CMK (cell line): ENCODE measurements around the gene TNFAIP1.
"Not testable (repeated sequence)": the region's sequence is repeated elsewhere in the genome, so short reads cannot be mapped to it uniquely, and the experiment has no call there.

ENCODE experiments used
- DNase-seq: peaks from one replicate; pipeline ENCODE4 v3.0.0-alpha.2; 2010; ENCODE audit warnings: low read depth

The TNFAIP1 gene

DNA sequence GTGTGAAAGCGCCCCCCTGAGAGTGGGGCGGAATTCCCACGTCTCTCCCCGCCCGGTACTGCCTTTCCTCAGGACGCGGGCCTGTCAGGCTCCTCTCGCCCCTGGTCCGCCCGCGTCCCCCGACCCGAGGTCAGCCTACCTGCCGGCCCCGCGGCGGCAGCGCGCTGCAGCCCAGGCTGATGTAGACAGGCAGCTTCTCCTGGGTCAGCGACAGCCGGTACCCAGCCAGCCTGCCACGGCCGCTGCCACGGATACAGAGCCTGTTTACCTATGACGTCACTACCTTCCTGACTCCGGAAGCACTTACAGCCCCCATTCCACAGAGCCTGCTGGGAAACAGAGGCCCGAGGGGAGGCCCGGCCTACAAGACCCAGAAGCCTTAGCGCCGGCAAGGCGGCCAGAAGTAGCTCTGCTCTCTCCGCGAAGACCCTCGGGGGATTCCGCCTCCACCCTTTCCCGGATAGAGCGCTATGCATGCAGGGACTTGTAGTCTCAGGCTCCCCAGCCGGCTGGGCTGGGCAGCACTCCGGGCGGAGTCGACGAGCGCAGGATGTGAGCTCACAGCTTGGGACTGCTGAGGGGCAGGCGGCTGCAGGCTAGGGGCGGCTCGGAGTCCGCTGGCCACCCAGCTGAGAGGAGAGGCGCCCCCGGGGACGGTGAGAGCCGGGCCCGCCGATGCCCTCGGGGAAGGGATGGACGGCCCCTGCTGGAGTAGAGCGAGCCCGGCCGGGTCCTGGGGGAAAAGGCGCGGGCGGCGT, at the start of gene TNFAIP1, which contains the start of gene IFT20:
TNFAIP1 (plus strand) TSS at position 561 of the 758 bp plus-strand sequence. CDS start 3,761 bp downstream, outside the sequence.
IFT20 (minus strand) TSS at position 272 of the 758 bp plus-strand sequence. CDS start 3,487 bp downstream, outside the sequence.
- DNase-seq: peak; percentile 99

DNA sequence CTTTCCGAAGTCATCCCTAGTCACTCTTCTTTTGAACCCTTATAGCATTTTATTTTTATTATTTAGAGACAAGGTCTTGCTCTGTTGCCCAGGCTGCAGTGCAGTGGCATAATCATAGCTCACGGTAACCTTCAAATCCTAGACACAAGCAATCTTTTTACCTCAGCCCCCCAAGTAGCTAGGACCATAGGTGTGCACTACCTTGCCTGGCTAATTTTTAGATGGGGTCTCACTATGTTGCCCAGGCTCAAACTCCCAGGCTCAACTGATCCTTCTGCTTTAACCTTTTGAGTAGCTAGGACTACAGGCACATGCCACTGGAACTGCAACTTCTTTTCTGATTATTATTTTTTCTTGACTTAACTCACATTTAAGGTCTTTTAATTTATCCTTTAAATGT, 49.6 kb upstream of the TNFAIP1 start:
- DNase-seq: no peak

GRCh38 chr17:28290703-28291102, 44.9 kb upstream of the TNFAIP1 start:
- DNase-seq: no peak

GRCh38 chr17:28291780-28292330, 43.7 kb upstream of the TNFAIP1 start:
- DNase-seq: no peak

DNA sequence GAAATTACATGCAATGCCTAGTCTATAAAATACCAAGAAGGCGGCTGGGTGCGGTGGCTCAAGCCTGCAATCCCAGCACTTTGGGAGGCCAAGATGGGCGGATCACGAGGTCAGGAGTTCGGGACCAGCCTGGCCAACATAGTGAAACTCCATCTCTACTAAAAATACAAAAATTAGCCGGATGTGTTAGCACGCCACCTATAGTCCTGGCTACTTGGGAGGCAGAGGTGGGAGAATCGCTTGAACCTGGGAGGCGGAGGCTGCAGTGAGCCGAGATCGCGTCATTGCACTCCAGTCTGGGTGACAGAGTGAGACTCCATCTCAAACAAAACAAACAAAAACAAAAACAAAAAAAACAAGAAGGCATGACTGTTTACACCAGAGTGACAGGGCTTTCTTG, 42.7 kb upstream of the TNFAIP1 start:
- not testable (repeated sequence) for DNase-seq

DNA sequence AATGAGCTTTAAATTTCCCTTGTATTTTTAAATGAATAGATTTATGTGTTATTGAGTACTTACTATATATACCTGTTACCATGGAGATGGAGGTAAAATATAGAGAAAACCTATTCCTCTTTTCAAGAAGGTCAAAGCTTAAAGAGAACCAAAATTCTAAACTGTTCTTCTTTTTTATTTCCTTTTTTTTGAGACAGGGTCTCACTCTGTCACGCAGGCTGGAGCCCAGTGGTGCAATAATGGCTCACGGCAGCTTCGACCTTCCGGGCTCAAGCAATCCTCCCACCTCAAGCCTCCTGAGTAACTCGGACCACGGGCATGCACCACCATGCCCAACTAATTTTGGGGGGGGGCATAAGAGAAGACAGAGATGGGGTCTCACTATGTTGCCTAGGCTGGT, 41.6 kb upstream of the TNFAIP1 start:
- DNase-seq: no peak

DNA sequence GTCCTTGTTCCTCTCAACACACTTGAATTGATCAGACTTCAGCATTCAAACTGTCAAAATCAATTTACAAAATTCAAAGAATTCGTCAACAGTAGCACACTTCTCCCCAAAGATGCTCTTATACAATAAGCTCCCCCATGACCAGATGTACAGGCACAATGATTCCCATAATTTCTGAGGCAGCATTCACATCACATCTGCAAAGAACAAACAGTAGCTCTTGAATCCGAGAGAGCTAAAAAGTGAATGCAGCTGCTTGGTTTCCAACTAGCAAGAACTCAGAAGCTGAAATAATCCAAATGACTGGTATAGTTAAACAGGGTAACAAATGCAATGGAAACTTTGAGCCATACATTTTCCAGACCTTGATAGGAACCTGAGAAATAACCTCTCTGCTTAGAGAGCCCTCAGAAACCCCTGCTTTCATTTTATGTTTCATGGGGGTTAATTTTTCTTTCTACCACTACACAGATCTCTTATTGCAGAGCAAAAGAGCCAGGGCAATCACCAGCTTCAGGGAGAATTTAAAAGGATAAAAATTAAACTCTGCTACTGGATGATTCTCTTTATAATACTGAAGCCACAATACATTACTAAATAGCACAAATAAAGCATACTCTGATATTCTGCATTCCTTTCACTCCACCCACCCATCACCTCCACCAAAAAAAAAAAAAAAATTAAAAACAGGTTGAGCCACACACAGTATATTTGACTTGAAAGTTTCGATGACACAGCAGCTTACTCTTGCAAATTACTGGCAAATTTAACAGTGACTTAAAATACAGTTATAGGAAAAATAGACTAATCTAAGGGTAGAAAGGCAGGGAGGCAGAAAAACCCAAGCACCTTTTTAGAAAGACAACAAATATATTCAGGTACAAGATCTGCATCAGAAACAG, 39.6 kb upstream of the TNFAIP1 start:
- DNase-seq: no peak

- DNase-seq: no peak
Measured at GRCh38 chr17:28298449-28298848, 37.1 kb upstream of the TNFAIP1 start.

DNA sequence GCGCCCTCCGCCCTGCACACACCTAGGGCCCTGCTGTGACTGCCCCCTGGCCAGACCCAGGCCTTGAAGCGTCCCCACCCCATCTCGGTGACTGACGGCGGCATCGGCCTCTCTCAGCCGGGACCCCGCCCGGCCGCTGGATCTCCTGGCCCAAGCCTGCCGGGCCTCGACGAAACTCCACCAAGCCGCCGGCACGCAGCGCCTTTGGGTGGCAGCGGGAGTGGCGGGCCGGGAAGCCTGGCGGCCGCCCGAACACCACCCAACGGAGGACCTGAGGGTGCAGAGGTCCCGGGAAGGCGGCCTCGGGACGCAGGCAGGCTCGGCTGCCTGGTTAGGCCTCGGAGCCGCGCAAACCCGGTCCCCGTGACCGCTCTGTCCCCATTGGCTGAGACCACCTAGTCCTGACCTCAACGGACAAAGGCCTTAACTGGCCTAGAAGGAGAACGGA, 28.6 kb upstream of the TNFAIP1 start:
- no peak for DNase-seq

DNA sequence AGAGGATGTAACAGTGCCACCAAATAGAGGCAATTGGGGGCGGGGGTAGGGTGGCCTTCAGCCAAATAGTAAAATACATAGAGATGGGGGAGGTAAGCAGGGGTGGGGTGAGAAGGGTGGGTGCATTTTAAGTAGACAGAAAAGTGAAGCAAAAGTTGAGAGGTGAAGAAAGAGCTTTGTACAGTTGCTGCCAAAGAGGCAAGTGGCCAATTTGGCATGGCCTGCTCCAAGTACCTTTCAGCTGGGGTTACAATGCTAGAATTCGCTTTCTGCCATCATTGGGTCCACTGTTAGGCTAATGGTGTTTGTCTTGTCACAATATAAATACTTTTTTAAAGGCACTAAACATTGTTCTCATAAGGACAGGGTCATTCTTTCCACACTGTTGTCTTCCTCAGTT, 21.7 kb upstream of the TNFAIP1 start:
- no peak for DNase-seq

- no peak for DNase-seq
Measured at GRCh38 chr17:28315846-28316705, 19.5 kb upstream of the TNFAIP1 start.

DNA sequence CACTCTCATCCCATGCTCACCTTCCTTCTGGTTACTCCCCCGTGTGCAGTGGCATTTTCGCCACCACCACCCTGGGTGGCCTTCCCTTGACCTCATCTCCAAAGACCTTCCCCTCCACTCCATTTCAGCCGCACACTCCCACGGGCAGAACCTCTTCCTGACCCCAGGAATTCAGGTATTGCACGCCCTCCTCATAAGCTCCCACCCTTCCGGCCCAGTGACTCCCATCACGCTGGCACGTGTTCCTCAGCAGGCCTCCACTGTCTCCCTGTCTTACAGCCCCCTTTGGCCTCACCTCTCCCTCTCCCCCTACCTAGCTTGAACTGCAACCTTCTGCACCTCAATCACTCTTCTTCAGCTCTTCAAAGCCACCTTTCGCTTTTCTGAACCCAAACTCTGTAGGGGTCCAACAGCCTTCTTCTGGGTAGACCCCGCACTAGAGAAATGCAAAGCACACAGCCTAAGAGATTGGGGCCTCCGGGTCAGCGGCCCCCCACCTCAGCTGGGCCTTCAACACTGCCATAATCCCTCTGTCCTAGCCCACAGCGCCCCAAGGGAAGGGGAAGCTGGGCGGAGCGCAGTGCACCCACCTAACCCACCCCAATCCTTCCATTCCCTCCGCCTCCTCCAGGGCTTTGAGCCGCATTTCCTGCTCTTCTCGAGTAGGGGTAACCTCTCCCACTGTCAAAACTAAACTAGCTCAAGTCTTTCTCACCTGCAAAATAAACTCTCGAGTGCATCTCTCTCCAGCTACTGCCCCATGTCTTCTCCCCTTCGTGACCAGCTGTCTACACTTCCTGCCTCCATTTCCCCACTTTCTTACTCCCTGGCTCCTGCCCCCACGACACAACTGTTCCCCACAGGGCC, 18.2 kb upstream of the TNFAIP1 start:
- no peak for DNase-seq

- DNase-seq: no peak
Measured at GRCh38 chr17:28317966-28318758, 17.4 kb upstream of the TNFAIP1 start.

DNA sequence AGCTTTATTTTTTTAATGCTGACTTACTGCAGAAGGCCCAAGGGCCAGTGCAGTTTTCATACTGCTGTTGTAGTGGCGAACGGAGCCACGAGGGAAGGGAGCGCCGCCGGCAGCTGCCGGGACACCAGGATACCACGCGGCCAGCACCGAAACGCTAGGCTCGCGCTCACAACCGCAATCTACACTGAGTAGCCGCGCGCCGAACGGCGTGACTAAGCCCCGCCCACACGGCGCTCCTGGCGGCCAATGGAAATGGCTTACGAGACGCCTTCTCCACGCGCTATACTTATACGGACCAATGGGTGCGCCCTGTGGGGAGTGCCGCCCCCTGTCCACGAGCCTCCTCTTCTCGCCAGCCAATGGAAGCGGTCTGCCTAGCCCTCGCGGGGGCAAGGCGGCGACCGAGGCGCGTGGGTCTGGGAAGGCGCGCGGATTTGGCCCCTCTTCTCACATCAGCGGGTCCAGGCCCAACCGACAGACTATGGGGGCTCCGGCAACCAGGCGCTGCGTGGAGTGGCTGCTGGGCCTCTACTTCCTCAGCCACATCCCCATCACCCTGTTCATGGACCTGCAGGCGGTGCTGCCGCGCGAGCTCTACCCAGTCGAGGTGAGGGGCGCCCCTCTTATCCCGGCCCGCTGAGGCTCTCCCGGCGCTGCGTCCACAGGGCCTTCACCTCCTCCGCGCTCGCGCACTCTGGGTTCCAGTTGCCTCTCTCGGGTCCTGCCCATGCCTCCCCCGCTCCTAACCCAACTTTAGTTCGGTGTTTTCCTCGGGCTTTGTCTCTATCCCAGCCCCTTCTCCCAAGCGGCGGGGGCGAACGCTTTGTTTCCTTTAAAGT, 16.6 kb upstream of the TNFAIP1 start, which contains the start of gene TMEM97:
TMEM97 (plus strand) TSS at position 442 of the 839 bp plus-strand sequence; CDS start at position 482, 40 bp downstream.
- DNase-seq: peak; percentile 96

- no peak for DNase-seq
Measured at GRCh38 chr17:28319598-28319935, 16.0 kb upstream of the TNFAIP1 start.

DNA sequence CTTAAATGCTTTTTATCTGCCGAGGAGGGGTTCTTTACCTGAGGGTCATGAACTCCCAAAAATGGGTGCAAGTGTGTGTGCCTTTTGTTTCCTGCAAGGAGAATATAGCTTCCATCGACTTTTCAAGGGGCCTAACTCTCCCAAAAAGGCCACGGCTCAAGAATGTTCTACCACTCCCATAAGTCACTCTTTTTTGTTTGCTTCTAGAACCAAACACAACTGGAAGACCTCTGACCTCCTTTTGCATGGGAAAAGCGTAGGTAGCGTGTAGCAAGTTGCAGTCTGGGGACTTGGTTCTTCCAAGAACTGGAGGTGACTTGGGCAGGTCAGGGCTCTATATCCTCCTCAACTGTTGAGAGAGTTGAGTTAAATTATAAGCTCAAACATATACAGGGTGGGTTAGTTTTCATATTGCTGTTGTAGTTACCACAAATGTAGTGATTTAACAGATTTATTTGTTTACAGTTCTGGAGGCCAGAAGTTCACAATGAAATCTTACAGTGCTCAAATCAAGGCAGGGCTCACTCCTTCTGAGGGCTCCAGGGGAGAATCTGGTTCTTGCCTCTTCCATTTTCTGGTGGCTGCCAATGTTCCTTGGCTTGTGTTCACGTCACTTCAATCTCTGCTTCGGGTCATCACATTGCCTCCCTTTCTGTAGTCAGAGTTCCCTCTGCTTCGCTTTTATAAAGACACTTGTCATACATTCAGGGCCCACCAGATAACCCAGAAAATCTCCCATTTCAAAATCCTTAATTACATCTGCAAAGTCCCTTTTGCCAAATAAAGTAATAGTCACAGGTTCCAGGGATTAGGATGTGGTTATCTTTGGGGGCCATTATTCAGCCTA, 15.1 kb upstream of the TNFAIP1 start:
- no peak for DNase-seq

GRCh38 chr17:28324267-28324745, 11.3 kb upstream of the TNFAIP1 start:
- DNase-seq: no peak

DNA sequence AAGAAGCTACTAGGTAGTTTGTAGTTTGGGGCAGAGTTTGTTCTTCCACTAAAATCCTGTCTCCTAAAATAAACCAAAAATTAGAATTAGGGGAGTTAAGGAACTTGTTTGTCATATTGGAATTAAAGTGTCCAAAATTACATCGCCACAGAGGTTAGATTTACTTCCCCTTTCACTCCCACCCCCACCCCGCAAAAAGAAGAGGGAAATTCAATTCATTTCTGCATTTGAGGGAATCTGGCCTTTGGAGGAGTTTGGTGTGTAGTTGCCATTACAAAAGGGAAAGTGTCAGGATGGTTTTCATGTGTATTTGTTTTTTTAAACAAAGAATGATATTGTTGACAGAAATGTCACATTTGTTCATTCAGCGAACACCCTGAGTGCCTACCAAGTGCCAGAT, 10.8 kb upstream of the TNFAIP1 start:
- DNase-seq: no peak
